GM21526 (cell line): ENCODE results near the gene SLC12A9.
A peak's percentile ranks its signal among the peaks of the same experiment; 100 is the strongest.

Experiments
- ATAC-seq: cut with Tn5 transposase; IDR thresholded peaks from one replicate; pipeline ENCODE4 v1.9.1; 2021; ENCODE audit warnings: moderate library complexity; ENCODE audit not compliant: unreplicated experiment, low FRiP score

SLC12A9 gene

DNA sequence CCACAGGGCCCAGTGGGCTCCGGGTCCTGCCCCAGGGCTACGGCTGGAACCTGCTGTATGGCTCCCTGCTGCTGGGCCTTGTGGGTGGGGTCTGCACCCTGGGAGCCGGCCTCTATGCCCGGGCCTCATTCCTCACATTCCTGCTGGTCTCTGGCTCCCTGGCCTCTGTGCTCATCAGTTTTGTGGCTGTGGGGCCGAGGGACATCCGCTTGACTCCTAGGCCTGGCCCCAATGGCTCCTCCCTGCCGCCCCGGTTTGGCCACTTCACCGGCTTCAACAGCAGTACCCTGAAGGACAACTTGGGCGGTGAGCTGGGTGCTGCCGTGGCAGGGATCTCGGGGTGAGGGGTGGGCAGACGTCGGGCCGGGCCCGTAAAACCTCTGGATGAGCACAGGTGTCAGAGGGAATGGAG, 4.4 kb downstream of the SLC12A9 start:
- ATAC-seq = no peak

DNA sequence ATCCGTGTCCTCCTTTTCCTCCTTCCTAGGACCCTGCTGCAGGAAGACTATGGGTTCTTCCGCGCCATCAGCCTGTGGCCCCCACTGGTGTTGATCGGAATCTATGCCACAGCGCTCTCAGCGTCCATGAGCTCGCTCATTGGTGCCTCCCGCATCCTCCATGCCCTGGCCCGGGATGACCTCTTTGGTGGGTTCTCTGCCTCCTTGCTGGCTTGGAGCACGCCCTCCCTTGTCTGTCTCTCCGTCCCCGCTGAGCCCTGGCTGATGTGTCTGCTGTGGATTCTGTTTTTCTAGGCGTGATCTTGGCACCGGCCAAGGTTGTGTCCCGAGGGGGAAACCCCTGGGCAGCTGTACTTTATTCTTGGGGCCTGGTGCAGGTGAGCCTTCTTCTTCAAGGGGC, 7.3 kb downstream of the SLC12A9 start:
- no peak for ATAC-seq

DNA sequence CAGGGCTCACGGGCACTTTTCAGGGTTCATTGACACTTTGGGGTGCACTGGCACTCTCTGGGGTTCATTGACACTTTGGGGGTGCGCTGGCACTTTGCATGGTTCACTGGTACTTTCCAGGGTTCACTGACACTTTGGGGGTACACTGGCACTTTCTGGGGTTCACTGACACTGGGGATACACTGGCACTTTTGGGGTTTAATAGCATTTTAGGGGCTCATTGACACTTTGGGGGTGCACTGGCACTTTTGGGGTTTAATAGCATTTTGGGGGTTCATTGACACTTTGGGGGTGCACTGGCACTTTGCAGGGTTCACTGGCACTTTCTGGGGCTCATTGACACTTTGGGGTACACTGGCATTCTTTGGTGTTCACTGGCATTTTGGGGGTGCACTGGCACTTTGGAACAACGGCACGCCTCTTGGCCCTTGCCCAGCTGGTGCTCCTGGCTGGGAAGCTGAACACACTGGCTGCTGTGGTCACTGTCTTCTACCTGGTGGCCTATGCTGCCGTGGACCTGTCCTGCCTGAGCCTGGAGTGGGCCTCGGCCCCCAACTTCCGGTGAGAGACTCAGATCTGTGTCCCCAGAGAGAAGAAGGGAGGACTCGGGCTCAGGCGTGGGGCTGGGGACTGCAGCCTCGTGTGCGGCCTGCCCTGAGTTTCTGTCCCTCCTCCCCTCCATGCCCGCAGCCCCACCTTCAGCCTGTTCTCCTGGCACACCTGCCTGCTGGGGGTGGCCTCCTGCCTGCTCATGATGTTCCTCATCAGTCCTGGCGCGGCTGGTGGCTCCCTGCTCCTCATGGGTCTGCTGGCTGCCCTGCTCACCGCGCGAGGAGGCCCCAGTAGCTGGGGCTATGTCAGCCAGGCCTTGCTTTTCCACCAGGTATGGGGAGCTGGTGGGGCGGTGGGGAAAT, 8.4 kb downstream of the SLC12A9 start:
- ATAC-seq = no peak

DNA sequence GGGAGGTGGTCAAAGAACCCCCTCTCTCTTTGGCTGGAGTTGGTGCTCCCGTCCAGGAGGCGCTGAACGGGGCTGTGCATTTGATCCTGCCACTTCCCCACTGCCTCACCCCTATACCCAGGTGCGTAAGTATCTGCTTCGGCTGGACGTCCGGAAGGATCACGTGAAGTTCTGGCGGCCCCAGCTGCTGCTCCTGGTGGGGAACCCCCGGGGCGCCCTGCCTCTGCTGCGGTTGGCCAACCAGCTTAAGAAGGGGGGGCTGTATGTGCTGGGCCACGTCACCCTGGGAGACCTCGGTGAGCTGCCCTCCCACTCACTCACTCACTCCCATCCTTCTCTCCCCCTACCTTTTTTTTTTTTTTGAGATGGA, 9.1 kb downstream of the SLC12A9 start:
- ATAC-seq = no peak

GRCh38 chr7:100863406-100863950, 11.0 kb downstream of the SLC12A9 start:
- ATAC-seq = no peak

DNA sequence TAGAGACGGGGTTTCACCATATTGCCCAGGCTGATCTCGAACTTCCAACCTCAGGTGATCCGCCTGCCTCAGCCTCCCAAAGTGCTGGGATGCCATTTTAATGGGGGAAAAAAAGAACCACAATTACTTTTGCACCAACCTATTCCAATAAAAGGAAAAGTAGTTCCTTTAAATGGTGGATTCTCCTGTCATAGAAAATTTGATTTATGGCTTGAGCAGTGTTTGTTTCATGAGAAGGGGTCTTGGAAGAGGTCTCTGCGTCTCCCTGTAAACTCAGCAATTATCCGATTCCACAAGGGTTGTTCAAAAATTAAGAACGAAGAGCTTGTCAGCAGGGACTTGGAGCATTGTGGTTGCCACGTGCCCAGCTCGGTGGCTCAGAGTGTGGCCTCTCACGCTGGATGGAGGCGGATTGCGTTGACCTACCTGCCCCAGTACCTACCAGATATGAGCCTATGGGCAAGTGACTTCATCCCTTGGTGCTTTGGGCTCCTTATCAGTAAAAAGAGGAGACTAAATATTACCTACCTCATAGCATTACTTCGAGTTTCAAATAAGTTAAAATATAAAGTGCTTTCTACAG, 11.8 kb downstream of the SLC12A9 start:
- ATAC-seq = no peak

GRCh38 chr7:100865372-100865911, 12.9 kb downstream of the SLC12A9 start:
- no peak for ATAC-seq

GRCh38 chr7:100865938-100866728, 13.6 kb downstream of the SLC12A9 start:
- ATAC-seq = no peak

DNA sequence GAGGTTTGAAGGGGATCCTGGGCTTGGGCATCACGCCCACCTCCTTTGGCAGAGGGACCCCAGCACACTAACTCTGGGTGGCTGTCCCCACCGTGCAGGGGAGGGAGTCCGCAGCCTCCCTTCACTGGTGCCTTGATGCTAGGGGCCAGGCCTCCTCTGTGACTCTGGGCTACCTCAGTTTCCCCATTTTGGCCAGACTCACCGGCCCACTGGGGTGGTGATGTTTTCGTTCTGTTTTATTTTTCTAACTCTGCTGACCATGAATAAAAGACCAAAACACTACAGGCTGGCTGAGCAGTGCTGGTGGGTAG, 14.2 kb downstream of the SLC12A9 start:
- ATAC-seq = no peak

DNA sequence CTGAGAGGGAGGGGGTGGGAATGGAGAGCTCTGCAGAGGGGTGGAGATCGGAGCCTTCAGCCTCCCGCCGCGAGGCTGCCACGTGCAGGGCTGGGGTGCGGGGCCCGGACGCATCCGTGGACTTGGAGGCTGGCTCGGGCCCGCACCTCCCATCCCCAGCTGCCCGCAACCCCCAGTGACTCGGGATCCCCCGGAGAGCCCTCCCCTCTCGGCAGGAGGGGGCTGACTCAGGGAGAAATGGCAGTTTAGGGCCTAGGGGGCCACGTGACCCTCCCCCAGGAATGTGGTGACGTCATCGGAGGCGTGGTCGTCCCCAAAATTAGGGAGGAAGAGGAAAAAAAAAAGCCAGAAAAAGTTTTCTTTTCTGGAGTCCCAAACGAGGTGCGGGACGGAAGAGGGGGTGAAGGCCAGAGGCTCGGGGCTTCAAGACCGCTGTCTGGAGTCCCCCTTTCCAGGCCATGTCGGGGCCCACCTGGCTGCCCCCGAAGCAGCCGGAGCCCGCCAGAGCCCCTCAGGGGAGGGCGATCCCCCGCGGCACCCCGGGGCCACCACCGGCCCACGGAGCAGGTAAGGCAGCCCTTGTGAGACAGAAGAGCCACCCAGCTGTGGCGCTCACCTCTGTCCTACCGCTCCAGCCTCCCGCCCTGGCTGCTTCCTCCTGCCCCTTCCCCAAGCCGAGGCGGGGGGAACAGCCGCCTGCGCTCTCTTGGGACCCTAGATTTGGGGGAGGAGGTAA, 14.7 kb downstream of the SLC12A9 start, which contains the start of gene TRIP6:
TSS of gene TRIP6 (plus strand) at position 348 of the 736 bp plus-strand sequence. CDS start at position 459, 111 bp downstream.
- no peak for ATAC-seq

DNA sequence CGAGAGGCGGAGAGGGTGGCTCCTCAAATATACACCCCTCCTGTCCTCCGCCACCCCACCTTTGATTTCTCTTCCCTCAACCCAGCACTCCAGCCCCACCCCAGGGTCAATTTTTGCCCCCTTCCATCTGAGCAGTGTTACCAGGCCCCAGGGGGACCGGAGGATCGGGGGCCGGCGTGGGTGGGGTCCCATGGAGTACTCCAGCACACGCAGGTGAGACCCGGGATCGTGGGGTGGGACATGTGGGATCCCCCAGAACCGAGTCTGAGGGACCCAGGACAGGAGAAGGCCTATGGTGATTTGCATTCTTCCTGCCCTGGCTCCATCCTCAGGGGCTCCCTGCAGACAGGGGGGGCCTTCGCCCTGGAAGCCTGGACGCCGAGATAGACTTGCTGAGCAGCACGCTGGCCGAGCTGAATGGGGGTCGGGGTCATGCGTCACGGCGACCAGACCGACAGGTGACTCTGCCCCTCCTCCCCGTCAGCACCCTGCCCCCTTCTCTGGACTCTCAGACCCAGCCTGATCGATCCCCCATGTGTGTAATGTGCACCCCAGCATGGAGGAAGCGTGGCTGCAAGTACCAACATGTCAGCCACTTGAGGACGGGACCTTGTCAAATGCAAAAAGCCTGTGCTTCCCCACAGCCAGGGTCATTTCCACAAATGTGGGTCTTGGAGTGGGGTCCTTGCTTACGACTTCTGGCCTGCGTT, 15.4 kb downstream of the SLC12A9 start:
- ATAC-seq = no peak

DNA sequence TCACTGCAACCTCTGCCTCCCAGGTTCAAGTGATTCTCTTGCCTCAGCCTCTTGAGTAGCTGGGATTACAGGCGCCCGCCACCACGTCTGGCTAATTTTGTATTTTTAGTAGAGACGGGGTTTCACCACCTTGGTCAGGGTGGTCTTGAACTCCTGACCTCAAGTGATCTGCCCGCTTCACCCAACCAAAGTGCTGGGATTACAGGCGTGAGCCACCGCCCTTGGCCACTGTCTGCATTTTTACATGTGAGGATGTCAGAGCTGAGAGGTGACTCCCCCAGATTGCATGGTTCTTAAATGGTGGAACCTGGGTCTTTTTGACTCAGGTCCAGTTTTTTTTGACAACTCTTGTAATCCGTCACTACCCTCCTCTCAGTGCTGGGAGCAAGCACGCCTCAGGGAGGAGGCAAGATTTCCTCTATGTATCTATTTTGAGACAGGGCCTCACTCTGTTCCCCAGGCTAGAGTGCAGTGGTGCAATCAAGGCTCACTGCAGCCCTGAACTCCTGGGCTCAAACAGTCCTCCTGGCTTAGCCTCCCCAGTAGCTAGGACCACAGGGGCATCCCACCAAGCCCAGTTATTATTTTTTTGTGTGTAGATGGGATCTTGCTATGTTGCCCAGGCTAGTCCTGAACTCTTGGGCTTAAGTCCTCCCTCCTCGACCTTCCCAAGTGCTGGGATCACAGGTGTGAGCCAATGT, 21.2 kb downstream of the SLC12A9 start:
- no peak for ATAC-seq

GRCh38 chr7:100874300-100874576, 21.7 kb downstream of the SLC12A9 start:
- ATAC-seq = no peak

DNA sequence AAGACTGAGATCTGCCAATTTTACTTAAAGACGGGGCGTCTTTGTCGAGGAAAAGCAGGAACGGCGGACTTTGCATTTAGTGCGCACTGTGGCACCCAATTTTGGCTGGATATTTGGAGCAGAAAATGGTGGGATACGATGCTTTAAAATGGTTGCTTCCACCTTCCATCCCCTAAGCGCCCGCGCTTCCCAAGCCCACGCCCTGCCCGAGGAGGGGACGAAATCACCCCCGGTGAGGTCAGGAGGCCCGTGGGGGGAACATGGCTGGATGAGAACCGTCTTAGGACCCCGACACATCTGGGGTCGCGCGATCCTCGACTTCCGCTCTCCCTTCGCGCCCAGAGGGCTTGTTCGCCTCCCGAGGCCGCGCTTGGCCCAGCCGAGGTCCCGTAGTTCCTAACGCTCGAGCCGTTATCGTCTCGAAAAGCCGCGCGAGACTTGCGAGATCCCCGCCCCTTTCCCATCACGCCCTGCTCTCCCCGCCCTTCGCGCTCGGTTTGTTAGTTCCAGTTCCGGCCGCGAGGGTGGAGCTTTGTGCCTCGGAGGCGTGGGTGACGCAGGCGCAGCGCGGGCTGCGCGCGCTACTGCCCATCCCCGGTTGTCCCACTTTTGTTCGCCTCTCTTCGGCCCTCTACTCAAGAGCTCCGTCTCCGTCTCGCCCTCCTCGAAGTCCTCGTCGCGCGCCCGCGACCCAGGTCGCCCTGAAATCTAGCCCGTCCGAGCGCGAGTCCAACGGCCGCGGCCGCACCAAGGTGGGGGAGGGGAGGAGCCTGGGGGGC, 22.3 kb downstream of the SLC12A9 start, which contains the start of gene SRRT:
TSS of gene SRRT (plus strand) at position 527 of the 779 bp plus-strand sequence. CDS start 488 bp downstream, outside the sequence.
- peak; percentile 79 for ATAC-seq

GRCh38 chr7:100875356-100875751, 22.8 kb downstream of the SLC12A9 start:
- peak; percentile 14 for ATAC-seq

DNA sequence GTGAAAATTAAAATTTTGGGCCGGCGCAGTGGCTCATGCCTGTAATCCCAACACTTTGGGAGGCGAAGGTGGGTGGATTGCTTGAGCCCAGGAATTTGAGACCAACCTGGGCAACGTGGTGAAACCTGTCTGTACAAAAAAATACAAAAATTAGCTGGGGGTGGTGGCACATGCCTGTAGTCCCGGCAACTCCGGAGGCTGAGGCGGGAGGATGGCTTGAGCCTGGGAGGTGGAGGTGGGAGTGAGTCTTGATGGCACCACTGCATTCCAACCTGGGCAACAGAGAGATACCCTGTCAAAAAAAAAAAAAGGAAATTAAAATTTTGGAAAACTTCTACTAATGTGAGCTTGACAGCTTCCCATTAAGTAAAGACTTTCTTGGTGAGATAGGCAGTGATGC, 25.5 kb downstream of the SLC12A9 start:
- ATAC-seq = no peak

DNA sequence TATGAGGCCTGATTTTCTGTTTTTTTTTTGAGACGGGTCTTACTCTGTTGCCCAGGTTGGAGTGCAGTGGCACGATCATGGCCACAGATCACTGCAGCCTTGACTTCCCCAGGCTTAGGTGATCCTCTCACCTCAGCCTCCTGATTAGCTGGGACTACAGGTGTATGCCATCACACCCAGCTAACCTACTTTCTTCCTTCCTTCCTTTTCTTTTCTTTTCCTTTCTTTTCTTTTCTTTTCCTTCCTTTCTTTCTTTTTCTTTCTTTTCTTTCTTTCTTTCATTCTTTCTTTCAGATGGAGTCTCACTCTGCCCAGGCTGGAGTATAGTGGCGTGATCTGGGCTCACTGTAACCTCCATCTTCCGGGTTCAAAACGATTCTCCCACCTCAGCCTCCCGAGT, 26.2 kb downstream of the SLC12A9 start:
- no peak for ATAC-seq

GRCh38 chr7:100879685-100880261, 27.3 kb downstream of the SLC12A9 start:
- no peak for ATAC-seq
